ENCODE data around the gene NFIB.

GRCh38 chr9:14141699-14142098, 172.2 kb downstream of the NFIB start:
- no peak for TF ChIP-seq CTCF (IDR thresholded peaks at IDR 0.05 in 4 of 5, conservative IDR thresholded peaks at IDR 0.05 in 1 of 5)
- TF ChIP-seq POLR2A (IDR thresholded peaks at IDR 0.05), result no peak
